ENCODE data around the gene RAB3A. TPM values are rescaled to one million over a fixed set of nuclear protein-coding genes. Genes with fewer than 3 reads are reported as not detected.

The RAB3A gene
- total RNA-seq, 1 experiment from 2014 or later = 1.7 TPM

- no peak for DNase-seq (ENCODE audit: low read depth)
Observed at GRCh38 chr19:18197941-18198340, 5.9 kb downstream of the RAB3A start.

- no peak for DNase-seq (ENCODE audit: low read depth)
Observed at GRCh38 chr19:18197306-18197705, 6.5 kb downstream of the RAB3A start.

GRCh38 chr19:18196511-18196845 is 7.4 kb downstream of the RAB3A start:
- no peak for DNase-seq (ENCODE audit: low read depth)

GRCh38 chr19:18194554-18195238 is 9.1 kb downstream of the RAB3A start:
- no peak for DNase-seq (ENCODE audit: low read depth)

GRCh38 chr19:18194181-18194530 is 9.7 kb downstream of the RAB3A start:
- no peak for DNase-seq (ENCODE audit: low read depth)

- DNase-seq (ENCODE audit: low read depth) = no peak
Observed at GRCh38 chr19:18193388-18194180, 10.3 kb downstream of the RAB3A start.

- peak; percentile 100 for DNase-seq (ENCODE audit: low read depth)
Observed at GRCh38 chr19:18192673-18193387, 11.0 kb downstream of the RAB3A start, which contains the start of gene MPV17L2. Gene MPV17L2 (plus strand): TSS chr19:18193218. CDS start chr19:18193282, 64 bp downstream.

- no peak for DNase-seq (ENCODE audit: low read depth)
Observed at GRCh38 chr19:18191640-18192062, 12.2 kb downstream of the RAB3A start.

- no peak for DNase-seq (ENCODE audit: low read depth)
Observed at GRCh38 chr19:18190278-18190677, 13.6 kb downstream of the RAB3A start.

GRCh38 chr19:18185538-18185937 is 18.3 kb downstream of the RAB3A start:
- DNase-seq (ENCODE audit: low read depth) = no peak

GRCh38 chr19:18183529-18183928 is 20.3 kb downstream of the RAB3A start:
- no peak for DNase-seq (ENCODE audit: low read depth)

- no peak for DNase-seq (ENCODE audit: low read depth)
Observed at GRCh38 chr19:18179957-18180356, 23.9 kb downstream of the RAB3A start.

GRCh38 chr19:18176367-18177310 is 27.2 kb downstream of the RAB3A start:
- no peak for DNase-seq (ENCODE audit: low read depth)

- DNase-seq (ENCODE audit: low read depth) = no peak
Observed at GRCh38 chr19:18174983-18175382, 28.9 kb downstream of the RAB3A start.

- DNase-seq (ENCODE audit: low read depth) = peak; percentile 44
Observed at GRCh38 chr19:18173572-18174288, 30.1 kb downstream of the RAB3A start, which contains the start of gene IFI30. Gene IFI30 (plus strand): TSS chr19:18173813. CDS start chr19:18173842, 29 bp downstream.

GRCh38 chr19:18173054-18173571 is 30.7 kb downstream of the RAB3A start:
- peak; percentile 58 for DNase-seq (ENCODE audit: low read depth)

- no peak for DNase-seq (ENCODE audit: low read depth)
Observed at GRCh38 chr19:18172331-18173053, 31.4 kb downstream of the RAB3A start.

GRCh38 chr19:18171605-18172327 is 32.1 kb downstream of the RAB3A start:
- no peak for DNase-seq (ENCODE audit: low read depth)

GRCh38 chr19:18170714-18171255 is 33.1 kb downstream of the RAB3A start:
- DNase-seq (ENCODE audit: low read depth) = no peak
